Loucy (cell line): ENCODE data around the gene TPM4.

Experiments
- EZH2phosphoT487 ChIP-seq: fragments of 200-600 bp; IDR thresholded peaks from 2 replicates; pipeline ENCODE4 v1.6.1; 2018; ENCODE audit warnings: antibody characterized with exemption, mild to moderate bottlenecking, moderate library complexity, borderline replicate concordance
- TF ChIP-seq, protein P1 (sequence below): fragments of 200-600 bp; sonication (generic); conservative IDR thresholded peaks from 2 replicates; pipeline ENCODE4 v1.5.1; 2014; ENCODE audit warnings: mild to moderate bottlenecking, antibody characterized with exemption, low read length

DNA sequence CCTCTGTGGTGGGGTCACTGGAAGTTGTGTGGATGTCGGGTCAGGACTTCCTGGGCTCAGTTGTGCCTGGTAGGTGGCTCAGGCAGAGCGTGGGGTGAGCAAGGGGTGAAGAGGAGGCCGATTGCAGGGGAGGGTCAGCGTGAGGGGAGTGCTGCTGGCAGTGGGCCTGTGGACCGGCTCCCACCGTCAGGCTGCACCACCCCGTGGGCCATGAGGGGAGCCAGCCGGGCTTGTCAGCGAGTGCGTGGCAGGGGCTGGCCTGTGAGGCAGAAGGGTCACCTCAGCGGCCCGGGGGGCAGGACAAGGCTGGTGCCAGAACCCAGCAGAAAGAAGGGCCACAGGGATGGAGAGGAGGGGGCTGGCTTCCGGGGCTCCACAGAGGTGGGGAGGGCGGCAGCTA, 48.7 kb downstream of the TPM4 start:
- TF ChIP-seq EZH2phosphoT487 = no peak
- TF ChIP-seq, protein P1, sequence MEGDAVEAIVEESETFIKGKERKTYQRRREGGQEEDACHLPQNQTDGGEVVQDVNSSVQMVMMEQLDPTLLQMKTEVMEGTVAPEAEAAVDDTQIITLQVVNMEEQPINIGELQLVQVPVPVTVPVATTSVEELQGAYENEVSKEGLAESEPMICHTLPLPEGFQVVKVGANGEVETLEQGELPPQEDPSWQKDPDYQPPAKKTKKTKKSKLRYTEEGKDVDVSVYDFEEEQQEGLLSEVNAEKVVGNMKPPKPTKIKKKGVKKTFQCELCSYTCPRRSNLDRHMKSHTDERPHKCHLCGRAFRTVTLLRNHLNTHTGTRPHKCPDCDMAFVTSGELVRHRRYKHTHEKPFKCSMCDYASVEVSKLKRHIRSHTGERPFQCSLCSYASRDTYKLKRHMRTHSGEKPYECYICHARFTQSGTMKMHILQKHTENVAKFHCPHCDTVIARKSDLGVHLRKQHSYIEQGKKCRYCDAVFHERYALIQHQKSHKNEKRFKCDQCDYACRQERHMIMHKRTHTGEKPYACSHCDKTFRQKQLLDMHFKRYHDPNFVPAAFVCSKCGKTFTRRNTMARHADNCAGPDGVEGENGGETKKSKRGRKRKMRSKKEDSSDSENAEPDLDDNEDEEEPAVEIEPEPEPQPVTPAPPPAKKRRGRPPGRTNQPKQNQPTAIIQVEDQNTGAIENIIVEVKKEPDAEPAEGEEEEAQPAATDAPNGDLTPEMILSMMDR = no peak
